ENCODE data around the gene FXYD1.

FXYD1 gene

GRCh38 chr19:35116072-35116801, 22.4 kb upstream of the FXYD1 start:
- DNase-seq (ENCODE audit: low spot score): no peak
- no peaks in the 10 kb centered on the region for H3K9me3 ChIP-seq (replicated peaks in 1 of 2; ENCODE audit: control insufficient read depth in 2 of 2, insufficient read depth in 1 of 2, low read depth in 1 of 2, low read length in 2 of 2)
- no peak overlapping the region for H3K23ac ChIP-seq (ENCODE audit: low read depth, low read length, poor library complexity)
- peak overlapping the region; percentile 84 for H3K18ac ChIP-seq (ENCODE audit: low read length)
- no peak overlapping the region for H4K91ac ChIP-seq (ENCODE audit: low read depth, low read length, poor library complexity)
- H2BK12ac ChIP-seq (ENCODE audit: low read length): no peak overlapping the region
- no peak overlapping the region for H3K14ac ChIP-seq (ENCODE audit: low read length)
- no peaks in the 10 kb centered on the region for H3K36me3 ChIP-seq (replicated peaks in 1 of 2; ENCODE audit: control insufficient read depth in 2 of 2, insufficient read depth in 2 of 2, low read length in 2 of 2)
- H3K27ac ChIP-seq (replicated peaks; ENCODE audit: low read length): no peak overlapping the region
- H3K4me2 ChIP-seq (ENCODE audit: insufficient read depth, low read length, poor library complexity, severe bottlenecking): no peak overlapping the region
- peak overlapping the region; percentile 55 for H2BK5ac ChIP-seq (ENCODE audit: low read length)
- H3K4me1 ChIP-seq (ENCODE audit: control insufficient read depth in 2 of 2, insufficient read depth in 1 of 2, low read depth in 1 of 2, low read length in 2 of 2): peaks cover 0 to 11% of the 10 kb centered on the region in 2 donors
- H3K4me3 ChIP-seq (ENCODE audit: low read length in 2 of 2): no peak overlapping the region
- H4K8ac ChIP-seq (ENCODE audit: low read depth, low read length): no peak overlapping the region
- H3K79me1 ChIP-seq (ENCODE audit: low read depth, low read length): no peaks in the 10 kb centered on the region
- no peak overlapping the region for H3K4ac ChIP-seq (ENCODE audit: low read length)
- no CpG with 5 or more reads among the region's 13 CpGs for WGBS, 2 donors (ENCODE audit: extremely low coverage in 2 of 2, insufficient read length in 2 of 2, insufficient replicate concordance in 1 of 2)
- no peak overlapping the region for H2AFZ ChIP-seq (ENCODE audit: low read length)
- no peak overlapping the region for H3K9ac ChIP-seq (ENCODE audit: low read depth, low read length, poor library complexity)
- H2BK120ac ChIP-seq (ENCODE audit: low read depth, low read length): peak overlapping the region; percentile 24
- H3K27me3 ChIP-seq (ENCODE audit: control insufficient read depth in 3 of 3, insufficient read depth in 3 of 3, low read depth in 1 of 3, low read length in 3 of 3): peaks cover 0 to 22% (median 0%) of the 10 kb centered on the region in 3 experiments
- H2BK15ac ChIP-seq (ENCODE audit: low read length): peak overlapping the region; percentile 77
- H2AK5ac ChIP-seq (ENCODE audit: low read depth, low read length): peak overlapping the region; percentile 68

GRCh38 chr19:35117116-35117515, 21.5 kb upstream of the FXYD1 start:
- Histone ChIP-seq H3K27ac (replicated peaks; ENCODE audit: low read length) (no peak overlapping the region), H3K23ac (ENCODE audit: low read depth, low read length, poor library complexity) (no peak overlapping the region), H3K18ac (ENCODE audit: low read length) (peak overlapping the region; percentile 84), H2AK5ac (ENCODE audit: low read depth, low read length) (peak overlapping the region; percentile 25), H2BK120ac (ENCODE audit: low read depth, low read length) (peak overlapping the region; percentile 24), H3K9me3 (replicated peaks in 1 of 2; ENCODE audit: control insufficient read depth in 2 of 2, insufficient read depth in 1 of 2, low read depth in 1 of 2, low read length in 2 of 2) (no peaks in the 10 kb centered on the region), H3K4ac (ENCODE audit: low read length) (no peak overlapping the region), H3K4me1 (ENCODE audit: control insufficient read depth in 2 of 2, insufficient read depth in 1 of 2, low read depth in 1 of 2, low read length in 2 of 2) (peaks cover 0 to 11% of the 10 kb centered on the region in 2 donors), H3K79me1 (ENCODE audit: low read depth, low read length) (no peaks in the 10 kb centered on the region), H2BK5ac (ENCODE audit: low read length) (peak overlapping the region; percentile 55), H3K4me3 (ENCODE audit: low read length in 2 of 2) (no peak overlapping the region), H3K36me3 (replicated peaks in 1 of 2; ENCODE audit: control insufficient read depth in 2 of 2, insufficient read depth in 2 of 2, low read length in 2 of 2) (no peaks in the 10 kb centered on the region), H2AFZ (ENCODE audit: low read length) (no peak overlapping the region), H2BK15ac (ENCODE audit: low read length) (no peak overlapping the region), H4K8ac (ENCODE audit: low read depth, low read length) (no peak overlapping the region), H2BK12ac (ENCODE audit: low read length) (no peak overlapping the region), H3K27me3 (ENCODE audit: control insufficient read depth in 3 of 3, insufficient read depth in 3 of 3, low read depth in 1 of 3, low read length in 3 of 3) (peaks cover 0 to 27% (median 0%) of the 10 kb centered on the region in 3 experiments), H3K9ac (ENCODE audit: low read depth, low read length, poor library complexity) (no peak overlapping the region), H4K91ac (ENCODE audit: low read depth, low read length, poor library complexity) (no peak overlapping the region), H3K14ac (ENCODE audit: low read length) (no peak overlapping the region), H3K4me2 (ENCODE audit: insufficient read depth, low read length, poor library complexity, severe bottlenecking) (no peak overlapping the region)
- DNase-seq (ENCODE audit: low spot score): no peak
- WGBS, 2 donors (ENCODE audit: extremely low coverage in 2 of 2, insufficient read length in 2 of 2, insufficient replicate concordance in 1 of 2): no CpG with 5 or more reads among the region's 8 CpGs

- no peak overlapping the region for H3K23ac ChIP-seq (ENCODE audit: low read depth, low read length, poor library complexity)
- H2BK12ac ChIP-seq (ENCODE audit: low read length): no peak overlapping the region
- no peak overlapping the region for H4K8ac ChIP-seq (ENCODE audit: low read depth, low read length)
- no peaks in the 10 kb centered on the region for H3K36me3 ChIP-seq (replicated peaks in 1 of 2; ENCODE audit: control insufficient read depth in 2 of 2, insufficient read depth in 2 of 2, low read length in 2 of 2)
- H3K4ac ChIP-seq (ENCODE audit: low read length): no peak overlapping the region
- no peaks in the 10 kb centered on the region for H3K79me1 ChIP-seq (ENCODE audit: low read depth, low read length)
- H3K14ac ChIP-seq (ENCODE audit: low read length): no peak overlapping the region
- H2AFZ ChIP-seq (ENCODE audit: low read length): no peak overlapping the region
- H2BK120ac ChIP-seq (ENCODE audit: low read depth, low read length): no peak overlapping the region
- H3K27me3 ChIP-seq (ENCODE audit: control insufficient read depth in 3 of 3, insufficient read depth in 3 of 3, low read depth in 1 of 3, low read length in 3 of 3): peaks cover 0 to 31% (median 0%) of the 10 kb centered on the region in 3 experiments
- no peak overlapping the region for H3K4me2 ChIP-seq (ENCODE audit: insufficient read depth, low read length, poor library complexity, severe bottlenecking)
- H3K18ac ChIP-seq (ENCODE audit: low read length): peak overlapping the region; percentile 15
- H4K91ac ChIP-seq (ENCODE audit: low read depth, low read length, poor library complexity): no peak overlapping the region
- peaks cover 2 to 14% of the 10 kb centered on the region in 2 donors for H3K4me1 ChIP-seq (ENCODE audit: control insufficient read depth in 2 of 2, insufficient read depth in 1 of 2, low read depth in 1 of 2, low read length in 2 of 2)
- no CpG with 5 or more reads among the region's 11 CpGs for WGBS, 2 donors (ENCODE audit: extremely low coverage in 2 of 2, insufficient read length in 2 of 2, insufficient replicate concordance in 1 of 2)
- no peak overlapping the region for H2AK5ac ChIP-seq (ENCODE audit: low read depth, low read length)
- DNase-seq (ENCODE audit: low spot score): no peak
- H3K9ac ChIP-seq (ENCODE audit: low read depth, low read length, poor library complexity): no peak overlapping the region
- no peak overlapping the region for H3K4me3 ChIP-seq (ENCODE audit: low read length in 2 of 2)
- no peak overlapping the region for H2BK5ac ChIP-seq (ENCODE audit: low read length)
- no peak overlapping the region for H2BK15ac ChIP-seq (ENCODE audit: low read length)
- H3K27ac ChIP-seq (replicated peaks; ENCODE audit: low read length): no peak overlapping the region
- no peaks in the 10 kb centered on the region for H3K9me3 ChIP-seq (replicated peaks in 1 of 2; ENCODE audit: control insufficient read depth in 2 of 2, insufficient read depth in 1 of 2, low read depth in 1 of 2, low read length in 2 of 2)
Observed at GRCh38 chr19:35117799-35118198, 20.8 kb upstream of the FXYD1 start.

- Histone ChIP-seq H3K9me3 (replicated peaks in 1 of 2; ENCODE audit: control insufficient read depth in 2 of 2, insufficient read depth in 1 of 2, low read depth in 1 of 2, low read length in 2 of 2) (no peaks in the 10 kb centered on the region), H2AFZ (ENCODE audit: low read length) (no peak overlapping the region), H3K79me1 (ENCODE audit: low read depth, low read length) (no peaks in the 10 kb centered on the region), H2BK12ac (ENCODE audit: low read length) (no peak overlapping the region), H3K9ac (ENCODE audit: low read depth, low read length, poor library complexity) (no peak overlapping the region), H3K36me3 (replicated peaks in 1 of 2; ENCODE audit: control insufficient read depth in 2 of 2, insufficient read depth in 2 of 2, low read length in 2 of 2) (no peaks in the 10 kb centered on the region), H3K23ac (ENCODE audit: low read depth, low read length, poor library complexity) (no peak overlapping the region), H3K4me2 (ENCODE audit: insufficient read depth, low read length, poor library complexity, severe bottlenecking) (no peak overlapping the region), H3K4me3 (ENCODE audit: low read length in 2 of 2) (no peak overlapping the region), H2BK120ac (ENCODE audit: low read depth, low read length) (no peak overlapping the region), H3K4ac (ENCODE audit: low read length) (no peak overlapping the region), H2BK15ac (ENCODE audit: low read length) (peak overlapping the region; percentile 46), H4K91ac (ENCODE audit: low read depth, low read length, poor library complexity) (no peak overlapping the region), H3K18ac (ENCODE audit: low read length) (peak overlapping the region; percentile 19), H4K8ac (ENCODE audit: low read depth, low read length) (no peak overlapping the region), H2BK5ac (ENCODE audit: low read length) (no peak overlapping the region), H3K14ac (ENCODE audit: low read length) (no peak overlapping the region), H3K27ac (replicated peaks; ENCODE audit: low read length) (no peak overlapping the region), H3K4me1 (ENCODE audit: control insufficient read depth in 2 of 2, insufficient read depth in 1 of 2, low read depth in 1 of 2, low read length in 2 of 2) (peaks cover 5 to 21% of the 10 kb centered on the region in 2 donors), H2AK5ac (ENCODE audit: low read depth, low read length) (peak overlapping the region; percentile 47), H3K27me3 (ENCODE audit: control insufficient read depth in 3 of 3, insufficient read depth in 3 of 3, low read depth in 1 of 3, low read length in 3 of 3) (peaks cover 0 to 35% (median 0%) of the 10 kb centered on the region in 3 experiments)
- no peak for DNase-seq (ENCODE audit: low spot score)
- WGBS, 2 donors (ENCODE audit: extremely low coverage in 2 of 2, insufficient read length in 2 of 2, insufficient replicate concordance in 1 of 2): no CpG with 5 or more reads among the region's 13 CpGs
Observed at GRCh38 chr19:35118268-35119020, 20.2 kb upstream of the FXYD1 start.

Measured in neuronal stem cell (in vitro differentiated cells).